Measurements from ENCODE around the gene PPARG.

GRCh38 chr3:12353796-12354525, 65.1 kb downstream of the PPARG start:
- TF ChIP-seq CTCF (IDR thresholded peaks at IDR 0.05) (no peak), POLR2A (IDR thresholded peaks at IDR 0.05) (no peak), EP300 (IDR thresholded peaks at IDR 0.05) (peak in 1 of 2 donors; percentile 91)
